ENCODE measurements around the gene NAA11. TPM values are rescaled to one million over a fixed set of nuclear protein-coding genes. Genes with fewer than 3 reads are reported as not detected.
"Not testable (repeated sequence)": the region's sequence is repeated elsewhere in the genome, so short reads cannot be mapped to it uniquely, and the experiment has no call there.

Gene NAA11
- total RNA-seq, 1 donor from 2014 or later = not detected

DNA sequence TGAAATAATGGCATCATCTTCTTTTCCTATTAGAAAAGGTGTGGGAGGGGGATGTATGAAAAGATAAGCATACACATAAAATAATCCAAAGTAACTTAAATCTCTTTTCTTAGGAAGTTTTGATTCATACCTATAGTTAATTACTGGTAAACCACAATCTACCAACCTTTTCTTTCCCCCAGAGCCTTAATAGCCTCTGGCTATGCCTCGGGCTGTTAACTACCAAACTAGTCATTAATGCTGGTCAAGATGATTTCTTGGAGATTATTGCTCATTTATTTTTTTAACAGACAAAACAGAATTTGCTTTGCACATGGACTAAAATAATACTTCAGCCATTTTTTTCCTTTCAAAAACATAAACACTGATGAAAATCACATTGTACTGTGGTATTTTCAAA lies 16.9 kb downstream of the NAA11 start:
- DNase-seq (ENCODE audit: low read depth, low spot score) = no peak

DNA sequence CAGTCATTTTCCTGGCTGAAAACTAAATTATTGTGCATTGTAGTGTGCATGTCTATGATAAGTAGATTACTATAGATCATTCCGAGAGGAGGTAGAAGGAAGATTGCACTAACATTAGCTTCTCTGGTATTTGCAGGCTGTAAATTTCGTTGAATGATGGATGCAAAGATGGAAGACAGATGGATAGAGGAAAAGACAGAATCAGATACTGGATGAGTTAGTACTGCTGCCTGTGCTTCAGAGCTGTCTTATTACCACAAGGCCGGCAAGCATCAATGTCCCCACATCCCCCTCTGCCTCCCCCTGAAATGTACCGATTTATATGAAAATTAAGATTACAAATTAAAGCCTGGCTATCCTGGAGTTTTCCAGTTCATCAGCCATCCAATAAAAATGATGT lies 17.7 kb downstream of the NAA11 start:
- DNase-seq (ENCODE audit: low read depth, low spot score) = no peak

GRCh38 chr4:79306795-79307194 lies 19.1 kb downstream of the NAA11 start:
- no peak for DNase-seq (ENCODE audit: low read depth, low spot score)

GRCh38 chr4:79300280-79300679 lies 25.6 kb downstream of the NAA11 start:
- DNase-seq (ENCODE audit: low read depth, low spot score) = no peak

GRCh38 chr4:79298484-79298883 lies 27.4 kb downstream of the NAA11 start:
- no peak for DNase-seq (ENCODE audit: low read depth, low spot score)

DNA sequence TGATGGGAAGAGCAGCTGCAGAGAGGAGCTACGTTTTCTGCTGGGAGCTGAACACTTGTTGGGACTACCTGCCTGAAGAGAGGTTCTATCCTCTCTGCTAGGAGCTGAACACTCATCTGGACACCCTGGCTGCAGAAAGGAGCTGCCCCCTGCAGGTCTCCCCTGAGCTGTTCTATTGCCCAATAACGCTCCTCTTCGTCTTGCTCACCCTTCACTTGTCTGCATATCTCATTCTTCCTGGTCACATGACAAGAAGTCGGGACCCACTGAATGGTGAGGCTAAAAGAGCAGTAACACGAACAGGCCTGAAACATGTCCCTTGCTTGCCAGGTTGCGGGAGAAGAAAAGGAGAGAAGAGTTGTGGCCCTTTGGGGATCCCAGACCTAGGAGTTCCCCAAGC lies 27.8 kb downstream of the NAA11 start:
- DNase-seq (ENCODE audit: low read depth, low spot score) = no peak

GRCh38 chr4:79297479-79297878 lies 28.4 kb downstream of the NAA11 start:
- DNase-seq (ENCODE audit: low read depth, low spot score) = no peak

DNA sequence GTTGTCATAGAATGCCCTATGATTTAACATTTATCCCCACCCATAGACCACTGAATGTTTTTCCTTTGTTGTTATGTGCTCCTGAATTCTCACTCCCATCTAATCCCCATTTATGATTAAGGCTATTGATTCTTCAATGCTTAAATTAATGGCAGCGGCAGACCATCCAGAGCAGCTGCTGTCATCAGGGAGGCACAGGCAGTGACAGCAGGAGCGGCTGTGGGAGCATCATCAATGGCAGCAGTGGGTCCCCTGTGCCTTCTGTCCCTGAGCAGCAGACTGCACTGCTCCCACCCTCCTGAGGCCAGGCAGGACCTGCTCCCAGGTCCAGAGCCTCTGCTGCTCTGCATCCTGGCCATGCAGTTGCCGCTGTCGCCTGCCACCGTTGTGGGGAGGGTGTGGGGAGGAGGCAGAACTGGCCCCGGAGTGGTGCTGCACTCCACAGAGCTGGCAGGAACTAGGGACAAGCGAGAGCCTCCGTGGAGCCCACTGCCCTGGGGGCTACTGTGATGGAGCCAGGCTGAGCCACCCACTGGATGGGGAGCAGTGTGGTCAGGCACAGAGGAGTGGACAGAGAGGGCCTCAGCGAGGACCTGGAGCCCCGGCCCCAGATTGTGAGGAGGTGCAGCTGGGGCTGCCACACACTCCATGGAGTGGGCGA lies 29.0 kb downstream of the NAA11 start:
- no peak for DNase-seq (ENCODE audit: low read depth, low spot score)

DNA sequence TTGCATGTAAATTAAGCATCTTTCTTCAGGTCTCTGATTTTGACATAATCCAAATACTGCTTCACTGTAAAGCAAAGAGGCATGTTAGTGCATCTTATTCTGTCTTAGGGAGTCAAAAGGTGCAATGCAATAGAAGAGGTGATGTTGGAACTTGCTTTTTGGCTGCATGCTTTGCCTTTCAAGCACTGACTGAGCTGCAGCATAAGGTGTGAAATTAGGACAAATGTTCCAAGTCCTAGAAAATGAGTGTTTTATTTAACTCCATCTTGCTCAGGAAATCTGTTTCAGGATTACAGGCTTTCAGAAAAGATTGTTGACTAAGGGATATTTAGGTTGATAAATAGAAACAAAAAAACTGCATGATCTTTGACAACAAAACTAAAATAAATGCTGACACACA lies 30.8 kb downstream of the NAA11 start:
- DNase-seq (ENCODE audit: low read depth, low spot score) = no peak

DNA sequence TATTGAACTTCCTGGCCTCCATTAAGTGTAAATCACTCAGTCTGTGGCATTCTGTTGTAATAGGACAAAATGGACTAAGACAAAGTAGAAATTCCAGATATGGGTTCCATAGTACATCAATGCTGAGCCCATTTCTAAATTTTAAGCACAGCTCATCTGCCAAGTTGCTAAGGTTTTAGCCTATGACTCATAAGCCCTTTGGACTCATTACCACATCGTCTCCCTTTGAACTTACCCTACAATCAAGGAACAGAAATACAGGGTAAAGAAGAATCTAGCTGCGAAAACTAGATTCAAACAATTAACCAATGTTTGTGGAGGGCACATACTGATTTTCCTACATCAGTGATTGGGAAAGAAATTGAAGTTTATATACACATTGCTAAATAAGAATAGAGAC lies 31.8 kb downstream of the NAA11 start:
- no peak for DNase-seq (ENCODE audit: low read depth, low spot score)

DNA sequence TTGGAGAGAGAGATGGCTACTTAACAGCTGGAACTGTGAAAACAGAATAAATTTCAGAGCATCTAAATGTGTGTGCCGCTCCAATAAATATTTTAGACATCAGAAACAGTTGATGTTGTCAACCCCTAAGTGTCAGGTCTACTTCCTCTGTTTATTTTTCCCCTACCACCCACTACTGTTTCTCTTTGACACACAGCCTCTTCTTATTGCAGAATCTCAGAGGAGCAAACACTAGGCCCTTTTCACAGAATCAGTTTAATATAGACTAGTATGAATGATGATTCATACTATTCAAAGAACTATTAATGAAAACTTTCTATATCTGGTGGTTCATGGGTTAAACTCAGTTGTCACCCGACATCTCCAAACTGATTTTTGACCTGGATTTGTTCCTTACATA lies 33.9 kb downstream of the NAA11 start:
- DNase-seq (ENCODE audit: low read depth, low spot score) = no peak

DNA sequence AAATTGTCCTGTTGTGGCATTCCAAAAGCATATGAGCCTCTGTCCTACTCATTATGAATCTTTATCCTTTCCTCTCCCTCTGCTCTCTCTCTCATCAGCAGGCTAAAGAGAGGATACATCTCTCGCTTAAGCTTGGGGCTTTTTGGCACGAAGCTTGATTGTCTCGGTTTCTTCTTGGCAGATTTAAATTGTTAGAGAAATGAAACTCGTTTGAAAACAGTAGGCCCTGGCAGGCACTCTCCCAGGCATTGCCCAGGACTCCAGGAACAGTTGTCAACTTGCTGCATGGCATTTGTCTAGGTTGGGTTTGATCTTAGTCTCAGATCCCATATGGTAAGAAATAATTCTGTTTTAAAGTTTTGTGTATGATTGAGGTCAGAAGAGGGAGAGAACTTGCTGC lies 35.5 kb downstream of the NAA11 start:
- no peak for DNase-seq (ENCODE audit: low read depth, low spot score)

DNA sequence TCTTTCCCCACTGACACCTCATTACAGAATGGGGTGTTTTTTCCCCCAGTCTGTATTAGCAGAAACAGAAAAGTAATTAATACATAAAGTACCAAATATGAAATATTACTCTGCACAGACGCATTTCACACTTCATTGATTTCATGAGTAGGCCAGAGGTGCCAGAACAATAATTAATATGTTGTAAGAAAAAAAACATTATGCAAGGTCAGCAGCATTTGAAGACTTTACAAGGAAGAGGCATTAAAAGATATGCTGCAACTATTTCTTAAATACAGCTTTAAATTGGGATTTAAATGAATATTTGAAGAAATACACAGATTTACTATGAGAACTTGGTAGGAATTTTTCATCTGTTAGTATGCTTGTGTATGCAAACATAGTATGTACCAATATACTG lies 37.7 kb downstream of the NAA11 start:
- no peak for DNase-seq (ENCODE audit: low read depth, low spot score)

DNA sequence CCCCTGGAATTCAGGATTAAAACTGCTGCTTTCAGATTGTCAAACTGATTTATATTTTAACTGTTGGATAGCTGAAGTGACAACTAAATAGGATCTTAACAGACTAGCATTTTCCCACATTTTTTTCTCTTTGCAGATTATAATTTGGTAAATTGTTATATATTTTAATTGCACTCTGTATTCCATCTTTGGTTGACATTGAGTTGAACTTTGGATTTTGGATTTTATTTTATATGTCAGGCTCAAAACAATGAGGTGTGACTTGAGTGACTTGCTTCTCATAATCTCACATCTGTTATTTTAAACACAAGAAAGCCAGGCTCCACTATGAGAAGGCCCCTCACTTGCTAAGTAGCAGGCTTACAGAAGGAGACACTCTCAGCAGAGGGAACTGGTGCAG lies 38.1 kb downstream of the NAA11 start:
- DNase-seq (ENCODE audit: low read depth, low spot score) = no peak

GRCh38 chr4:79287076-79287475 lies 38.8 kb downstream of the NAA11 start:
- no peak for DNase-seq (ENCODE audit: low read depth, low spot score)

DNA sequence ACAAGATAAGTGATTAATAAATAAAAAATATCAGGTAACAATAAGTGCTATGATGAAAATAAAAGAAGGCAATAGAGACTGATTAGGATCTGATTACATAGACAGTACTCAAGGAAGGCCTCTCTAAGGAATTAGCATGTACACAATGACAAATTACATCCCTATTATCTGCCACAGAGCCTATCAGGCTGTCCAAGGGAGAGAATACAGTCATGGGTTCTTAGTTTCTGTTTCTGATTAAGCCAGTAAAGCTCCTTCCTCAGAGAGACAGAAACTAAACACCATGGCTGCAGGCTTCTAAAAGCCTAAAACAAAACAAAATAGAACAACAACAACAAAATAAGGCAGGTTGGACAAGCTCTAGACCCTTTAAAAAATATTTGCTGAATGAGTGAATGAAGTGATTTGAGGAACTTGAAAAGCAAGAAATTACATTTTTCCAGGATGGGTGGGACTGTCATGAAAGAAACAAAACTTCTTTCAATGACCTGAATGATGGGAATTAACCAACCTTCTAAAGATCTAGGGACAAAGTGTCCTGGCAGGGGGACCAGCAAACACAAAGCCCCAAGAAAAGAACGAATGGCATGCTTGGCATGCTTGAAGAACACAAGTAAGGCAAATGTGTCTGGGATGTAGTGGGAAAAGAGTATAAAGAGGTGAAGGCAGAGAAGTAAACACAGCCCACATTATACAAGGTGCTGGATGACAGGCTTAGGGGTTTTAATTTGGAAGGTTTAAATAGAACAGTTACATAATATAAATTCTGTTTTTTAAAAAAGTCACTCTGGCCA lies 44.1 kb downstream of the NAA11 start:
- no peak for DNase-seq (ENCODE audit: low read depth, low spot score)

DNA sequence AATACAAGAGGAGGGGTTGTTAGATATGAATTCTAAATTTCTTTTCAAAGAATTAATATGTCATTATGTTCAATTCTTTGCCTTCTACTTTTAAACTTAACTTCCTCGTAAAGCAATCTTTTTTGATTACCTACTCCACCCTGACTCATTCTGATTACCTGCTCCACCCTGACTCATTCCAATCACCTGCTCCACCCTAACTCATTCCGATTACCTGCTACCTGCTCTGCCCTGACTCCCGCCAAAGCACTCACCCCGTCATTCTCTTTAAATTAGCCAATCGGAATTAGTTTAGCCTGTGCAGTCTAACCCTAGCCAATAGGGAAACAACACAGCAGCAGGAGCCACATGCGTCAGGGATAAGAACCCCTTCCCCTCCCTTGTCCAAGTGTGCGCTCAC lies 48.4 kb downstream of the NAA11 start:
- not testable (repeated sequence) for DNase-seq (ENCODE audit: low read depth, low spot score)

GRCh38 chr4:79273915-79274314 lies 51.9 kb downstream of the NAA11 start:
- DNase-seq (ENCODE audit: low read depth, low spot score) = no peak

DNA sequence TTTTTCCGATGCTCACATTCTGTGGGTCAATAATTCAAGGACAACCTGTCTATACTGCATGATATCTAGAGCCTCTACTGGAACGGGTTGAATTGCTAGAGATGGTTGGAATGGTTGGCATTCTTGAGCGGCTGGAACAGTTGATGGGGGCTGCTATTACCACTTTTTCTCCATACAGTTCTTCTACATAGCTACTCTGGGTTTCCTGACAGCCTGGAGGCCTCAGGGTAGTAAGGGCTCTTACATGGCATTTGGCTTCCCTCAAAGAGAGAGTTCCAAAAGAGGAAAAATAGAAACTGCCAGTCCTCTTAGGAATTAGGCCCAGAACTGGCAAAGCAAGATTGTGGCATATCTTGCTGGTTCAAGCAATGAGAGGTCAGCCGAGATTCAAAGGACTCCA lies 53.1 kb downstream of the NAA11 start:
- DNase-seq (ENCODE audit: low read depth, low spot score) = no peak

DNA sequence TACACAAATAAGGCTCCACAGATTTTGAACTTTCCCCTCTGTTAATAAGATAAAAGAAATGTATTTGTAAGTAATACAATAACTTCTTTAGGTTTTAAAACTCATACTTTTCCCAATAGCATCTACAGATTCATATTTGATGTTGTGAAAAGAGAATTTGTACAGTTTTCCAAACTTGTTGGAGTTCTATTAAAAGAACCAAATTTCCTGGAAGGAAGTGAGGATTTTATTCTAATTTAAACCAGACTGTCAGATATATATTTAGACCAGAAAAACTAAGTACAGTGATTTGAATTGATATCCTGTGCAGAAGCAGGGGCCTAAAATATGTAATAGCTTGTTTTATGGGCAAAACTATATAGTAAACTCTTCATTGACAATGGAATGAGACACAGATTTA lies 53.7 kb downstream of the NAA11 start:
- DNase-seq (ENCODE audit: low read depth, low spot score) = no peak

- no peak for DNase-seq (ENCODE audit: low read depth, low spot score)
Observed at GRCh38 chr4:79267671-79268070, 58.2 kb downstream of the NAA11 start.

All from pulmonary artery endothelial cell (primary cell).